IMR-90 (cell line): ENCODE data around the gene ERG. TPM values are rescaled to one million over a fixed set of nuclear protein-coding genes. Genes with fewer than 3 reads are reported as not detected.

Experiments used
- ATAC-seq: fragments of 200-7000 bp; cut with Tn5 transposase; 2 replicates; pipeline ENCODE4 v1.9.1; 2020; ENCODE audit warnings: low read depth, mild to moderate bottlenecking, moderate library complexity
- BruUV-seq: library from RNA; stranded (reverse); fragments of 400-500 nt; replicated peaks from 2 replicates; lab custom pipeline; 2021; lab: Mats Ljungman, UMichigan
- CTCF ChIA-PET: fragments of 300-600 bp; formaldehyde crosslinking; extraction: SDS; loops from one replicate; lab custom pipeline; 2021; ENCODE audit warnings: antibody characterized with exemption; lab: Yijun Ruan, JAX
- POLR2A ChIA-PET: fragments of 300-600 bp; sonication (Branson Sonifier 250); formaldehyde crosslinking; loops from one replicate; lab custom pipeline; 2022; ENCODE audit warnings: antibody characterized with exemption; ENCODE audit not compliant: unreplicated experiment; lab: Charles Lee
- DNase-seq: peaks from one replicate; pipeline ENCODE4 v3.0.0; 2013
- H2AFZ ChIP-seq: replicated peaks from 2 replicates; pipeline ENCODE3; 2013; ENCODE audit warnings: low read length, mild to moderate bottlenecking; ENCODE audit not compliant: poor library complexity
- H2AK5ac ChIP-seq: 2 replicates; pipeline ENCODE4 v1.6.1; 2013; ENCODE audit warnings: low read depth, low read length, inconsistent platforms
- H2AK9ac ChIP-seq: replicated peaks from 2 replicates; pipeline ENCODE3; 2013; ENCODE audit warnings: mild to moderate bottlenecking, low read depth, low read length, moderate library complexity; ENCODE audit not compliant: poor library complexity
- H2BK120ac ChIP-seq: 2 replicates; pipeline ENCODE4 v1.6.1; 2013; ENCODE audit warnings: low read depth, low read length, inconsistent platforms
- H2BK15ac ChIP-seq: 3 replicates; pipeline ENCODE4 v1.6.1; 2013; ENCODE audit warnings: low read depth, low read length, inconsistent platforms
- H2BK20ac ChIP-seq: 2 replicates; pipeline ENCODE4 v1.6.1; 2013; ENCODE audit warnings: low read depth, mild to moderate bottlenecking, inconsistent platforms, low read length, moderate library complexity
- H2BK5ac ChIP-seq: 2 replicates; pipeline ENCODE4 v1.6.1; 2013; ENCODE audit warnings: mild to moderate bottlenecking, low read depth, low read length, inconsistent platforms; ENCODE audit not compliant: poor library complexity, severe bottlenecking
- H3K14ac ChIP-seq: replicated peaks from 2 replicates; pipeline ENCODE4 v1.6.1; 2013; ENCODE audit warnings: low read depth, low read length, inconsistent platforms
- H3K18ac ChIP-seq: 2 replicates; pipeline ENCODE4 v1.6.1; 2013; ENCODE audit warnings: low read depth, low read length, control low read depth
- H3K23ac ChIP-seq: 2 replicates; pipeline ENCODE4 v1.6.1; 2013; ENCODE audit warnings: low read depth, low read length, inconsistent platforms
- H3K27ac ChIP-seq: 2 replicates; pipeline ENCODE4 v1.5.1; 2013; ENCODE audit warnings: mild to moderate bottlenecking, control low read depth, low read length; ENCODE audit not compliant: insufficient read depth
- H3K27me3 ChIP-seq: 2 replicates; pipeline ENCODE4 v1.6.1; 2013; ENCODE audit warnings: low read length; ENCODE audit not compliant: control insufficient read depth, insufficient read depth
- H3K36me3 ChIP-seq: 2 replicates; pipeline ENCODE4 v1.6.1; 2013; ENCODE audit warnings: low read length, mixed read lengths; ENCODE audit not compliant: control insufficient read depth, insufficient read depth
- H3K4ac ChIP-seq: 2 replicates; pipeline ENCODE4 v1.6.1; 2013; ENCODE audit warnings: low read depth, low read length, inconsistent platforms
- H3K4me1 ChIP-seq: 2 replicates; pipeline ENCODE4 v1.6.1; 2013; ENCODE audit warnings: low read length, mixed read lengths; ENCODE audit not compliant: control insufficient read depth, insufficient read depth
- H3K4me2 ChIP-seq: 2 replicates; pipeline ENCODE4 v1.6.1; 2013; ENCODE audit warnings: low read depth, mild to moderate bottlenecking, control low read depth, low read length, moderate library complexity
- H3K4me3 ChIP-seq: 2 replicates; pipeline ENCODE4 v1.5.1; 2013; ENCODE audit warnings: low read depth, mild to moderate bottlenecking, control low read depth, low read length, moderate library complexity; ENCODE audit not compliant: insufficient read depth
- H3K56ac ChIP-seq: 2 replicates; pipeline ENCODE4 v1.6.1; 2013; ENCODE audit warnings: low read length, inconsistent platforms; ENCODE audit not compliant: insufficient read depth; ENCODE audit errors: extremely low read depth
- H3K79me1 ChIP-seq, 2 experiments: 2 replicates each; pipeline ENCODE4 v1.6.1; 2013; ENCODE audit warnings: low read length in 2 of 2, inconsistent platforms in 1 of 2, low read depth in 1 of 2
- H3K9ac ChIP-seq: 2 replicates; pipeline ENCODE4 v1.6.1; 2013; ENCODE audit warnings: low read depth, low read length, control low read depth
- H3K9me1 ChIP-seq: 2 replicates; pipeline ENCODE4 v1.6.1; 2013; ENCODE audit warnings: low read length, inconsistent platforms; ENCODE audit not compliant: insufficient read depth
- H3K9me3 ChIP-seq: 2 replicates; pipeline ENCODE4 v1.6.1; 2013; ENCODE audit warnings: low read length; ENCODE audit not compliant: control insufficient read depth, insufficient read depth
- H4K20me1 ChIP-seq: 2 replicates; pipeline ENCODE4 v1.6.1; 2013; ENCODE audit warnings: low read length, inconsistent platforms; ENCODE audit not compliant: insufficient read depth
- H4K5ac ChIP-seq: 2 replicates; pipeline ENCODE4 v1.6.1; 2013; ENCODE audit warnings: mild to moderate bottlenecking, low read depth, low read length, control low read depth
- H4K8ac ChIP-seq, 2 experiments: 2 replicates each; pipeline ENCODE4 v1.6.1; 2013; ENCODE audit warnings: low read depth in 2 of 2, low read length in 2 of 2, control low read depth in 1 of 2, inconsistent platforms in 1 of 2
- H4K91ac ChIP-seq: 2 replicates; pipeline ENCODE4 v1.6.1; 2013; ENCODE audit warnings: low read depth, low read length, inconsistent platforms; ENCODE audit not compliant: insufficient read depth
- BHLHE40 ChIP-seq: fragments of 150-350 bp; IDR thresholded peaks from 2 replicates; pipeline ENCODE4 v1.6.1; 2016; ENCODE audit warnings: mild to moderate bottlenecking, low read depth, low read length
- CEBPB ChIP-seq: IDR thresholded peaks from 2 replicates; pipeline ENCODE4 v1.6.1; 2012; ENCODE audit warnings: low read depth, low read length, improper control_type of control experiment
- CHD1 ChIP-seq: IDR thresholded peaks from 2 replicates; pipeline ENCODE4 v1.6.1; 2012; ENCODE audit warnings: low read depth, low read length, improper control_type of control experiment
- FOS ChIP-seq: fragments of 150-350 bp; IDR thresholded peaks from 2 replicates; pipeline ENCODE4 v1.6.1; 2016; ENCODE audit warnings: low read depth, low read length
- MAFK ChIP-seq: IDR thresholded peaks from 2 replicates; pipeline ENCODE4 v1.6.1; 2012; ENCODE audit warnings: low read depth, low read length, improper control_type of control experiment
- MAZ ChIP-seq: IDR thresholded peaks from 2 replicates; pipeline ENCODE4 v1.6.1; 2012; ENCODE audit warnings: low read depth, mild to moderate bottlenecking, low read length, improper control_type of control experiment, moderate library complexity, borderline replicate concordance
- MXI1 ChIP-seq: IDR thresholded peaks from 2 replicates; pipeline ENCODE4 v1.6.1; 2012; ENCODE audit warnings: low read depth, mild to moderate bottlenecking, low read length, moderate library complexity, borderline replicate concordance
- NFE2L2 ChIP-seq: fragments of 150-350 bp; IDR thresholded peaks from 2 replicates; pipeline ENCODE4 v1.6.1; 2016; ENCODE audit warnings: low read depth, mild to moderate bottlenecking, low read length
- POLR2A ChIP-seq: IDR thresholded peaks from 2 replicates; pipeline ENCODE4 v1.6.1; 2012; ENCODE audit warnings: mild to moderate bottlenecking, low read depth, low read length
- RAD21 ChIP-seq: IDR thresholded peaks from 2 replicates; pipeline ENCODE4 v1.6.1; 2012; ENCODE audit warnings: low read length, improper control_type of control experiment
- RCOR1 ChIP-seq: IDR thresholded peaks from 2 replicates; pipeline ENCODE4 v1.6.1; 2012; ENCODE audit warnings: mild to moderate bottlenecking, low read length, improper control_type of control experiment; ENCODE audit not compliant: insufficient replicate concordance
- RFX5 ChIP-seq: IDR thresholded peaks from 2 replicates; pipeline ENCODE4 v1.8.0; 2012; ENCODE audit warnings: low read depth, mild to moderate bottlenecking, low read length, moderate library complexity
- SMC3 ChIP-seq: fragments of 150-350 bp; IDR thresholded peaks from 2 replicates; pipeline ENCODE4 v1.6.1; 2016; ENCODE audit warnings: low read depth, mild to moderate bottlenecking, antibody characterized with exemption, low read length, moderate library complexity
- WGBS, 2 experiments: methylation state at CpG; one replicate each; pipeline versions ENCODE4 v1.1.5 to v1.1.7; 2013; ENCODE audit warnings: missing lambda C conversion rate in 2 of 2; ENCODE audit not compliant: insufficient read length in 1 of 2; ENCODE audit errors: extremely low coverage in 2 of 2; 5-methylcytosine and 5-hydroxymethylcytosine counted together
- dilution Hi-C: fragments of 300-500 bp; cut with HindIII; formaldehyde crosslinking; loops from one replicate; pipeline ENCODE4 v1.14.3; 2018; ENCODE audit warnings: low sequenced_read_pairs; ENCODE audit not compliant: unreplicated experiment
- in situ Hi-C: fragments of 300-500 bp; cut with MboI; formaldehyde crosslinking; loops from 3 replicates; pipeline ENCODE4 v1.14.3; 2019; ENCODE audit warnings: low sequenced_read_pairs, inconsistent platforms, mixed read lengths
- intact Hi-C: fragments of 100-400 bp; cut with micrococcal nuclease; formaldehyde crosslinking; loops from 2 replicates; pipeline ENCODE4 v1.10.0; 2022
- polyA plus RNA-seq, 3 experiments: library from polyadenylated mRNA; depleted of rRNA; stranded (reverse); fragments of >200 nt; gene quantifications; 2 replicates each; pipeline ENCODE4 v1.2.3, GENCODE V29; 2012; ENCODE audit warnings: low replicate concordance in 1 of 3
- total RNA-seq: library from RNA; depleted of rRNA; stranded (reverse); fragments of >200 nt; gene quantifications from 2 replicates; pipeline ENCODE4 v1.2.3, GENCODE V29; 2012
- TF ChIP-seq, protein P1 (sequence below): fragments of 150-350 bp; IDR thresholded peaks from 2 replicates; pipeline ENCODE4 v1.6.1; 2016; ENCODE audit warnings: low read depth, mild to moderate bottlenecking, low read length, moderate library complexity, borderline replicate concordance
- TF ChIP-seq, protein P2 (sequence below): fragments of 150-350 bp; IDR thresholded peaks from 2 replicates; pipeline ENCODE4 v1.6.1; 2017; ENCODE audit warnings: mild to moderate bottlenecking, antibody characterized with exemption, low read length, low read depth
- TF ChIP-seq, protein P3 (sequence below): conservative IDR thresholded peaks from 2 replicates; pipeline ENCODE4 v1.5.1; 2012; ENCODE audit warnings: mild to moderate bottlenecking, low read depth, low read length, improper control_type of control experiment

ERG gene
- total and polyA plus RNA-seq, 2 of the 4 experiments (the other 2 are of a cell fraction): not detected

GRCh38 chr21:38467911-38468310, 30.4 kb downstream of the ERG start:
- TF ChIP-seq MAZ (no peak), SMC3 (no peak), RFX5 (no peak), NFE2L2 (no peak), POLR2A (no peak), MXI1 (no peak), MAFK (no peak), RCOR1 (no peak), CHD1 (no peak), CEBPB (no peak), FOS (no peak), RAD21 (no peak), BHLHE40 (no peak)
- TF ChIP-seq, protein P1, sequence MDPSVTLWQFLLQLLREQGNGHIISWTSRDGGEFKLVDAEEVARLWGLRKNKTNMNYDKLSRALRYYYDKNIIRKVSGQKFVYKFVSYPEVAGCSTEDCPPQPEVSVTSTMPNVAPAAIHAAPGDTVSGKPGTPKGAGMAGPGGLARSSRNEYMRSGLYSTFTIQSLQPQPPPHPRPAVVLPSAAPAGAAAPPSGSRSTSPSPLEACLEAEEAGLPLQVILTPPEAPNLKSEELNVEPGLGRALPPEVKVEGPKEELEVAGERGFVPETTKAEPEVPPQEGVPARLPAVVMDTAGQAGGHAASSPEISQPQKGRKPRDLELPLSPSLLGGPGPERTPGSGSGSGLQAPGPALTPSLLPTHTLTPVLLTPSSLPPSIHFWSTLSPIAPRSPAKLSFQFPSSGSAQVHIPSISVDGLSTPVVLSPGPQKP: no peak
- TF ChIP-seq, protein P2, sequence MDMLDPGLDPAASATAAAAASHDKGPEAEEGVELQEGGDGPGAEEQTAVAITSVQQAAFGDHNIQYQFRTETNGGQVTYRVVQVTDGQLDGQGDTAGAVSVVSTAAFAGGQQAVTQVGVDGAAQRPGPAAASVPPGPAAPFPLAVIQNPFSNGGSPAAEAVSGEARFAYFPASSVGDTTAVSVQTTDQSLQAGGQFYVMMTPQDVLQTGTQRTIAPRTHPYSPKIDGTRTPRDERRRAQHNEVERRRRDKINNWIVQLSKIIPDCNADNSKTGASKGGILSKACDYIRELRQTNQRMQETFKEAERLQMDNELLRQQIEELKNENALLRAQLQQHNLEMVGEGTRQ: no peak
- TF ChIP-seq, protein P3, sequence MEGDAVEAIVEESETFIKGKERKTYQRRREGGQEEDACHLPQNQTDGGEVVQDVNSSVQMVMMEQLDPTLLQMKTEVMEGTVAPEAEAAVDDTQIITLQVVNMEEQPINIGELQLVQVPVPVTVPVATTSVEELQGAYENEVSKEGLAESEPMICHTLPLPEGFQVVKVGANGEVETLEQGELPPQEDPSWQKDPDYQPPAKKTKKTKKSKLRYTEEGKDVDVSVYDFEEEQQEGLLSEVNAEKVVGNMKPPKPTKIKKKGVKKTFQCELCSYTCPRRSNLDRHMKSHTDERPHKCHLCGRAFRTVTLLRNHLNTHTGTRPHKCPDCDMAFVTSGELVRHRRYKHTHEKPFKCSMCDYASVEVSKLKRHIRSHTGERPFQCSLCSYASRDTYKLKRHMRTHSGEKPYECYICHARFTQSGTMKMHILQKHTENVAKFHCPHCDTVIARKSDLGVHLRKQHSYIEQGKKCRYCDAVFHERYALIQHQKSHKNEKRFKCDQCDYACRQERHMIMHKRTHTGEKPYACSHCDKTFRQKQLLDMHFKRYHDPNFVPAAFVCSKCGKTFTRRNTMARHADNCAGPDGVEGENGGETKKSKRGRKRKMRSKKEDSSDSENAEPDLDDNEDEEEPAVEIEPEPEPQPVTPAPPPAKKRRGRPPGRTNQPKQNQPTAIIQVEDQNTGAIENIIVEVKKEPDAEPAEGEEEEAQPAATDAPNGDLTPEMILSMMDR: no peak
- ATAC-seq (no peak), DNase-seq (no peak)
- no peaks in the 10 kb centered on the region for H3K79me1 ChIP-seq
- H3K4me1 ChIP-seq: no peaks in the 10 kb centered on the region
- no peak overlapping the region for H2AFZ ChIP-seq
- no peak overlapping the region for H3K9ac ChIP-seq
- intact Hi-C loops (no loop called here), in situ Hi-C loops (no loop called here), dilution Hi-C loops (no loop called here)
- no peak overlapping the region for H4K5ac ChIP-seq
- H2BK20ac ChIP-seq: no peak overlapping the region
- H3K4me2 ChIP-seq: no peak overlapping the region
- H3K4ac ChIP-seq: no peak overlapping the region
- no peak overlapping the region for H2BK120ac ChIP-seq
- H2AK9ac ChIP-seq: no peak overlapping the region
- H3K23ac ChIP-seq: no peak overlapping the region
- no peaks in the 10 kb centered on the region for H3K36me3 ChIP-seq
- WGBS, 2 experiments: no CpG with 5 or more reads among the region's 4 CpGs
- no peaks in the 10 kb centered on the region for H3K9me3 ChIP-seq
- no peak overlapping the region for H2BK15ac ChIP-seq
- no peak overlapping the region for H4K8ac ChIP-seq
- no peak overlapping the region for H3K56ac ChIP-seq
- no peak overlapping the region for H2BK5ac ChIP-seq
- H3K14ac ChIP-seq: no peak overlapping the region
- H3K18ac ChIP-seq: no peak overlapping the region
- BruUV-seq: no TSS peak
- no peaks in the 10 kb centered on the region for H4K20me1 ChIP-seq
- ChIA-PET CTCF (no interaction called here), POLR2A (no interaction called here)
- H3K27ac ChIP-seq: no peak overlapping the region
- peaks cover 10% of the 10 kb centered on the region for H3K27me3 ChIP-seq
- no peaks in the 10 kb centered on the region for H3K9me1 ChIP-seq
- H2AK5ac ChIP-seq: no peak overlapping the region
- no peak overlapping the region for H4K91ac ChIP-seq
- no peak overlapping the region for H3K4me3 ChIP-seq
